ENCODE results near the gene AGPAT4. TPM values are rescaled to one million over a fixed set of nuclear protein-coding genes. Genes with fewer than 3 reads are reported as not detected.
"Not testable (repeated sequence)": the region's sequence is repeated elsewhere in the genome, so short reads cannot be mapped to it uniquely, and the experiment has no call there.

The AGPAT4 gene
- polyA plus RNA-seq, 3 donors, result 1.1 to 3.7 (median 1.6) TPM

- 97% methylated on average over 1 of the region's 1 CpG for WGBS, 3 donors
- H3K27ac ChIP-seq (ENCODE audit: low read depth, low read length), result no peak overlapping the region
Measured at GRCh38 chr6:161237176-161237575, 36.7 kb downstream of the AGPAT4 start.

GRCh38 chr6:161235776-161236633, 37.9 kb downstream of the AGPAT4 start:
- H3K27ac ChIP-seq (ENCODE audit: low read depth, low read length), result no peak overlapping the region
- WGBS, 3 donors, result 58 to 73% (median 61%) methylated on average over 15 of the region's 15 CpGs

- WGBS, 3 donors, result 66 to 85% (median 72%) methylated on average over 10 of the region's 10 CpGs
- no peak overlapping the region for H3K27ac ChIP-seq (ENCODE audit: low read depth, low read length)
Measured at GRCh38 chr6:161233986-161234661, 39.7 kb downstream of the AGPAT4 start.

GRCh38 chr6:161232467-161232866, 41.4 kb downstream of the AGPAT4 start:
- WGBS, 3 donors, result 97 to 99% (median 97%) methylated on average over 11 of the region's 11 CpGs
- no peak overlapping the region for H3K27ac ChIP-seq (ENCODE audit: low read depth, low read length)

- WGBS, 3 donors, result 87 to 91% (median 88%) methylated on average over 9 of the region's 9 CpGs
- no peak overlapping the region for H3K27ac ChIP-seq (ENCODE audit: low read depth, low read length)
Measured at GRCh38 chr6:161232010-161232409, 41.9 kb downstream of the AGPAT4 start.

GRCh38 chr6:161230339-161230738, 43.5 kb downstream of the AGPAT4 start:
- WGBS, 3 donors, result 95 to 98% (median 97%) methylated on average over 2 of the region's 2 CpGs
- H3K27ac ChIP-seq (ENCODE audit: low read depth, low read length), result no peak overlapping the region

GRCh38 chr6:161228921-161229591, 44.8 kb downstream of the AGPAT4 start:
- H3K27ac ChIP-seq (ENCODE audit: low read depth, low read length), result no peak overlapping the region
- 31 to 33% (median 31%) methylated on average over 7 of the region's 7 CpGs for WGBS, 3 donors

- 72 to 95% (median 76%) methylated on average over 6 of the region's 6 CpGs for WGBS, 3 donors
- no peak overlapping the region for H3K27ac ChIP-seq (ENCODE audit: low read depth, low read length)
Measured at GRCh38 chr6:161228096-161228495, 45.8 kb downstream of the AGPAT4 start.

- no peak overlapping the region for H3K27ac ChIP-seq (ENCODE audit: low read depth, low read length)
Measured at GRCh38 chr6:161227004-161227960, 46.6 kb downstream of the AGPAT4 start.

GRCh38 chr6:161226009-161226964, 47.6 kb downstream of the AGPAT4 start:
- no peak overlapping the region for H3K27ac ChIP-seq (ENCODE audit: low read depth, low read length)
- WGBS, 3 donors, result 45 to 58% (median 58%) methylated on average over 8 of the region's 8 CpGs

More at GRCh38 chr6:161227004-161227960, 46.6 kb downstream of the AGPAT4 start:
- WGBS, 3 donors, result 85 to 93% (median 88%) methylated on average over 15 of the region's 15 CpGs

- WGBS, 3 donors, result 67 to 79% (median 75%) methylated on average over 8 of the region's 8 CpGs
Measured at GRCh38 chr6:161225681-161226008, 48.2 kb downstream of the AGPAT4 start.

GRCh38 chr6:161224951-161225680, 48.7 kb downstream of the AGPAT4 start:
- WGBS, 3 donors, result 88 to 95% (median 91%) methylated on average over 16 of the region's 16 CpGs
- not testable (repeated sequence) for H3K27ac ChIP-seq (ENCODE audit: low read depth, low read length)

More at GRCh38 chr6:161225681-161226008, 48.2 kb downstream of the AGPAT4 start:
- H3K27ac ChIP-seq (ENCODE audit: low read depth, low read length), result no peak overlapping the region

- 69 to 86% (median 85%) methylated on average over 3 of the region's 3 CpGs for WGBS, 3 donors
- H3K27ac ChIP-seq (ENCODE audit: low read depth, low read length), result no peak overlapping the region
Measured at GRCh38 chr6:161223646-161224045, 50.2 kb downstream of the AGPAT4 start.

GRCh38 chr6:161222706-161223234, 51.1 kb downstream of the AGPAT4 start:
- no peak overlapping the region for H3K27ac ChIP-seq (ENCODE audit: low read depth, low read length)
- WGBS, 3 donors, result 86 to 95% (median 94%) methylated on average over 8 of the region's 8 CpGs

- WGBS, 3 donors, result 66 to 96% (median 75%) methylated on average over 6 of the region's 6 CpGs
Measured at GRCh38 chr6:161220346-161220745, 53.5 kb downstream of the AGPAT4 start.

GRCh38 chr6:161219680-161220079, 54.2 kb downstream of the AGPAT4 start:
- WGBS, 3 donors, result 78 to 89% (median 89%) methylated on average over 2 of the region's 2 CpGs

More at GRCh38 chr6:161220346-161220745, 53.5 kb downstream of the AGPAT4 start:
- H3K27ac ChIP-seq (ENCODE audit: low read depth, low read length), result no peak overlapping the region

More at GRCh38 chr6:161219680-161220079, 54.2 kb downstream of the AGPAT4 start:
- H3K27ac ChIP-seq (ENCODE audit: low read depth, low read length), result no peak overlapping the region
